ENCODE data around the gene LRCH3. TPM values are rescaled to one million over a fixed set of nuclear protein-coding genes. Genes with fewer than 3 reads are reported as not detected.

LRCH3 gene
- total RNA-seq, 1 experiment from 2014 or later = 56.4 TPM

- no peak overlapping the region for H4K91ac ChIP-seq (ENCODE audit: insufficient read length, low read depth, low read length)
- peaks cover 40 to 53% (median 50%) of the 10 kb centered on the region in 3 experiments for H3K36me3 Mint-ChIP-seq (ENCODE audit: insufficient read depth in 1 of 3, low read depth in 3 of 3)
- no peak overlapping the region for H2BK15ac ChIP-seq (ENCODE audit: low read depth, low read length)
- no peak overlapping the region for H4K8ac ChIP-seq (replicated peaks; ENCODE audit: insufficient read length, low read depth, low read length)
- peaks cover 7% of the 10 kb centered on the region for H3K4me1 ChIP-seq (ENCODE audit: insufficient read depth, low read length)
- H3K27ac ChIP-seq (ENCODE audit: insufficient read length, low read depth, low read length) = peak overlapping the region; percentile 94
- H3T11ph ChIP-seq (ENCODE audit: low read length) = peak overlapping the region; percentile 73
- DNase-seq = no peak
- H4K5ac ChIP-seq (ENCODE audit: insufficient read length, low read depth, low read length) = no peak overlapping the region
- no peak overlapping the region for H3K4me3 Mint-ChIP-seq
- no peaks in the 10 kb centered on the region for H4K20me1 ChIP-seq (ENCODE audit: control insufficient read depth, insufficient read depth, insufficient read length)
- no peak overlapping the region for H3K23ac ChIP-seq (ENCODE audit: insufficient read length, low read depth, low read length)
- H3K23me2 ChIP-seq (ENCODE audit: insufficient read length, low read depth, low read length, poor library complexity, severe bottlenecking) = no peaks in the 10 kb centered on the region
- WGBS (ENCODE audit: extremely low coverage, insufficient read length, low lambda C conversion rate) = no CpG with 5 or more reads among the region's 9 CpGs
- H2BK5ac ChIP-seq (ENCODE audit: insufficient read length, low read length) = peak overlapping the region; percentile 69
- no peak overlapping the region for H3K4me2 ChIP-seq (ENCODE audit: insufficient read depth, insufficient read length, low read length)
- H3K27ac Mint-ChIP-seq = peak overlapping the region; percentile 93 to 98 (median 96)
- H3K27me3 ChIP-seq (ENCODE audit: insufficient read depth, low read length) = no peaks in the 10 kb centered on the region
- no peak overlapping the region for H3K4ac ChIP-seq (ENCODE audit: low read depth, low read length)
- TF ChIP-seq CTCF (conservative IDR thresholded peaks at IDR 0.05) = no peak
- H2BK120ac ChIP-seq (ENCODE audit: low read depth, low read length, poor library complexity, severe bottlenecking) = peak overlapping the region; percentile 7
- no peak overlapping the region for H3K56ac ChIP-seq (ENCODE audit: insufficient read length, low read depth, low read length)
- peaks cover 38 to 55% of the 10 kb centered on the region in 2 experiments for H3K4me1 Mint-ChIP-seq
- H3K9ac ChIP-seq (ENCODE audit: extremely low read depth, insufficient read length, low read length) = no peak overlapping the region
- no peaks in the 10 kb centered on the region for H3K9me3 ChIP-seq (ENCODE audit: control insufficient read depth, low read depth, low read length)
- no peaks in the 10 kb centered on the region for H3K79me2 ChIP-seq (ENCODE audit: insufficient read depth, low read length)
- H3K18ac ChIP-seq (ENCODE audit: insufficient read length, low read depth, low read length) = peak overlapping the region; percentile 77
- H3K27me3 Mint-ChIP-seq (ENCODE audit: low read depth) = no peaks in the 10 kb centered on the region; the same call in 1 of the 2 replicates
- peaks cover 0 to 8% of the 10 kb centered on the region in 2 experiments; a peak in 3 of 5 replicates for H3K9me3 Mint-ChIP-seq
- H2AK5ac ChIP-seq (ENCODE audit: insufficient read length, low read length) = no peak overlapping the region
- peak overlapping the region; percentile 94 for H2BK12ac ChIP-seq (ENCODE audit: insufficient read length, low read depth, low read length)
- no peak overlapping the region; the same call in 1 of the 2 replicates for H3K14ac ChIP-seq (ENCODE audit: insufficient read depth, low read length)
- no peaks in the 10 kb centered on the region for H3K79me1 ChIP-seq (ENCODE audit: insufficient read depth, low read depth, low read length, poor library complexity, severe bottlenecking)
- no peak overlapping the region for H2BK20ac ChIP-seq (ENCODE audit: low read depth, low read length, poor library complexity, severe bottlenecking)
- no peak overlapping the region for H2AFZ ChIP-seq (ENCODE audit: low read length)
Measured at GRCh38 chr3:197855571-197855970, 64.5 kb downstream of the LRCH3 start.
